CD14-positive monocyte (primary cell): Measurements from ENCODE around the gene KMT2E. TPM values are rescaled to one million over a fixed set of nuclear protein-coding genes. Genes with fewer than 3 reads are reported as not detected.

Source experiments
- DNase-seq, 3 donors: peaks; one replicate each; pipeline ENCODE4 v3.0.0-alpha.2; 2011 to 2022
- H2AFZ ChIP-seq: 2 replicates; pipeline ENCODE4 v1.6.0; 2012; ENCODE audit warnings: mild to moderate bottlenecking, low read depth, low read length, inconsistent platforms; ENCODE audit not compliant: insufficient read depth, poor library complexity, severe bottlenecking
- H3K27ac ChIP-seq, 2 donors: 1 replicate in 1 of 2; 2 replicates in 1 of 2; pipeline ENCODE4 v1.5.1; 2012 to 2013; ENCODE audit warnings: low read length in 2 of 2, control low read depth in 1 of 2, inconsistent platforms in 1 of 2, low read depth in 1 of 2, mild to moderate bottlenecking in 1 of 2
- H3K27me3 ChIP-seq, 2 donors: one replicate each; pipeline versions ENCODE4 v1.6.0 to v1.6.1; 2011 to 2013; ENCODE audit warnings: low read length in 2 of 2; ENCODE audit not compliant: control insufficient read depth in 2 of 2, insufficient read depth in 2 of 2
- H3K36me3 ChIP-seq, 2 donors: replicated peaks in 1 of 2; 1 replicate in 1 of 2; 2 replicates in 1 of 2; pipeline versions ENCODE4 v1.5.1 to v1.6.1; 2012 to 2013; ENCODE audit warnings: low read length in 2 of 2, control low read depth in 1 of 2, inconsistent platforms in 1 of 2, mild to moderate bottlenecking in 1 of 2; ENCODE audit not compliant: insufficient read depth in 2 of 2, control insufficient read depth in 1 of 2
- H3K4me1 ChIP-seq, 2 donors: 1 replicate in 1 of 2; 2 replicates in 1 of 2; pipeline versions ENCODE4 v1.5.1 to v1.6.1; 2012 to 2013; ENCODE audit warnings: low read length in 2 of 2, control low read depth in 1 of 2, inconsistent platforms in 1 of 2, mild to moderate bottlenecking in 1 of 2, moderate library complexity in 1 of 2; ENCODE audit not compliant: insufficient read depth in 2 of 2, control insufficient read depth in 1 of 2
- H3K4me2 ChIP-seq: replicated peaks from 2 replicates; pipeline ENCODE3; 2012; ENCODE audit warnings: low read length, moderate library complexity, mild to moderate bottlenecking; ENCODE audit not compliant: poor library complexity, severe bottlenecking; ENCODE audit errors: extremely low read depth
- H3K4me3 ChIP-seq, 3 experiments: fragments of 200-600 bp in 1 of 3; sonication (generic) in 1 of 3; replicated peaks in 1 of 3; 1 replicate in 2 of 3; 2 replicates in 1 of 3; pipeline ENCODE4 v1.5.1; 2011 to 2013; ENCODE audit warnings: low read length in 3 of 3, mild to moderate bottlenecking in 3 of 3, control low read depth in 2 of 3, low read depth in 2 of 3, inconsistent platforms in 1 of 3, moderate library complexity in 1 of 3
- H3K79me2 ChIP-seq: 2 replicates; pipeline ENCODE4 v1.6.0; 2012; ENCODE audit warnings: mild to moderate bottlenecking, control low read depth, inconsistent platforms, low read length, moderate library complexity; ENCODE audit not compliant: insufficient read depth
- H3K9ac ChIP-seq: 2 replicates; pipeline ENCODE4 v1.6.0; 2017; ENCODE audit warnings: low read length, mild to moderate bottlenecking; ENCODE audit not compliant: insufficient read depth, poor library complexity, severe bottlenecking
- H3K9me3 ChIP-seq, 2 donors: replicated peaks in 1 of 2; 1 replicate in 1 of 2; 2 replicates in 1 of 2; pipeline versions ENCODE4 v1.5.1 to v1.6.1; 2012 to 2013; ENCODE audit warnings: low read length in 2 of 2, control low read depth in 1 of 2; ENCODE audit not compliant: control insufficient read depth in 1 of 2, insufficient read depth in 1 of 2
- H4K20me1 ChIP-seq: 2 replicates; pipeline ENCODE4 v1.6.0; 2012; ENCODE audit warnings: mild to moderate bottlenecking, low read length, control low read depth, moderate library complexity; ENCODE audit not compliant: insufficient read depth
- H3K27ac Mint-ChIP-seq, 7 donors: one replicate each; pipeline ENCODE4 v1.8.0; 2020; ENCODE audit warnings: mild to moderate bottlenecking in 7 of 7, mixed read lengths in 7 of 7, moderate library complexity in 6 of 7, inconsistent platforms in 2 of 7
- H3K27me3 Mint-ChIP-seq, 3 donors: one replicate each; pipeline ENCODE4 v1.8.0; 2021 to 2022; ENCODE audit warnings: low read depth in 3 of 3, mild to moderate bottlenecking in 3 of 3, mixed read lengths in 3 of 3, moderate library complexity in 3 of 3, inconsistent platforms in 1 of 3
- H3K36me3 Mint-ChIP-seq, 2 donors: one replicate each; pipeline ENCODE4 v1.8.0; 2020; ENCODE audit warnings: mixed read lengths in 2 of 2, inconsistent platforms in 1 of 2, mild to moderate bottlenecking in 1 of 2
- H3K4me1 Mint-ChIP-seq: one replicate; pipeline ENCODE4 v1.8.0; 2020; ENCODE audit warnings: mild to moderate bottlenecking, mixed read lengths
- H3K4me3 Mint-ChIP-seq, 2 donors: one replicate each; pipeline ENCODE4 v1.8.0; 2020; ENCODE audit warnings: mild to moderate bottlenecking in 2 of 2, mixed read lengths in 2 of 2, moderate library complexity in 1 of 2
- H3K9me3 Mint-ChIP-seq, 7 donors: one replicate each; pipeline ENCODE4 v1.8.0; 2020 to 2022; ENCODE audit warnings: mixed read lengths in 7 of 7, mild to moderate bottlenecking in 6 of 7, moderate library complexity in 6 of 7, inconsistent platforms in 2 of 7
- CTCF ChIP-seq: fragments of 200-600 bp; IDR thresholded peaks from one replicate; pipeline ENCODE4 v1.8.0; 2022; ENCODE audit warnings: antibody characterized with exemption, mild to moderate bottlenecking
- WGBS: methylation state at CpG from one replicate; pipeline ENCODE4 v1.1.5; 2013; ENCODE audit warnings: missing lambda C conversion rate; ENCODE audit not compliant: insufficient coverage; 5-methylcytosine and 5-hydroxymethylcytosine counted together
- intact Hi-C, 2 donors: fragments of 100-400 bp; cut with micrococcal nuclease; formaldehyde crosslinking; loops; one replicate each; pipeline versions ENCODE4 v1.15.0 to v1.15.1; 2023
- polyA plus RNA-seq, 3 donors: library from polyadenylated mRNA; depleted of rRNA in 1 of 3; unstranded in 2 of 3; stranded (reverse) in 1 of 3; fragments of 300-500 nt in 2 of 3; fragments of >200 nt in 1 of 3; fragmentation: Illumina TruSeq in 2 of 3; gene quantifications; 1 replicate in 2 of 3; 2 replicates in 1 of 3; pipeline ENCODE4 v1.2.3, GENCODE V29; 2012 to 2021

KMT2E gene
- polyA plus RNA-seq, 3 donors: 21.5 to 58.0 (median 33.1) TPM

GRCh38 chr7:105022458-105022857 lies 8.5 kb downstream of the KMT2E start:
- H3K36me3 Mint-ChIP-seq: peaks cover 0 to 2% of the 10 kb centered on the region in 2 donors
- Histone ChIP-seq H3K4me1 (peaks cover 54 to 98% of the 10 kb centered on the region in 2 donors), H3K4me3 (peak overlapping the region in 2 of 3 experiments; percentile 32 to 57), H3K79me2 (peaks cover 100% of the 10 kb centered on the region), H4K20me1 (peaks cover 90% of the 10 kb centered on the region), H3K36me3 (no peaks in the 10 kb centered on the region), H3K27ac (peak overlapping the region in 1 of 2 donors; percentile 53), H2AFZ (no peak overlapping the region), H3K27me3 (no peaks in the 10 kb centered on the region), H3K9me3 (no peaks in the 10 kb centered on the region), H3K9ac (no peak overlapping the region), H3K4me2 (peak overlapping the region; percentile 70)
- TF ChIP-seq CTCF: no peak
- no peaks in the 10 kb centered on the region for H3K9me3 Mint-ChIP-seq
- H3K4me3 Mint-ChIP-seq: peak overlapping the region; percentile 55 to 67
- peaks cover 0 to 2% (median 0%) of the 10 kb centered on the region in 3 donors for H3K27me3 Mint-ChIP-seq
- peaks cover 77% of the 10 kb centered on the region for H3K4me1 Mint-ChIP-seq
- peak overlapping the region; percentile 86 to 94 (median 92) for H3K27ac Mint-ChIP-seq
- DNase-seq: peak; percentile 12 to 47 (median 29)
- intact Hi-C loops: no loop called here
- no CpG with 5 or more reads among the region's 4 CpGs for WGBS

- no peaks in the 10 kb centered on the region for H3K36me3 ChIP-seq
- H3K4me3 ChIP-seq: no peak overlapping the region
- TF ChIP-seq CTCF: no peak
- H3K4me1 Mint-ChIP-seq: peaks cover 81% of the 10 kb centered on the region
- no peak overlapping the region for H3K4me2 ChIP-seq
- H3K4me3 Mint-ChIP-seq: no peak overlapping the region
- H3K9me3 Mint-ChIP-seq: no peaks in the 10 kb centered on the region
- H3K27me3 Mint-ChIP-seq: peaks cover 0 to 2% (median 0%) of the 10 kb centered on the region in 3 donors
- peaks cover 44 to 85% of the 10 kb centered on the region in 2 donors for H3K4me1 ChIP-seq
- no CpG with 5 or more reads among the region's 1 CpG for WGBS
- H3K9ac ChIP-seq: no peak overlapping the region
- H3K27me3 ChIP-seq: no peaks in the 10 kb centered on the region
- H2AFZ ChIP-seq: no peak overlapping the region
- H3K27ac Mint-ChIP-seq: no peak overlapping the region
- H4K20me1 ChIP-seq: peaks cover 98% of the 10 kb centered on the region
- DNase-seq: no peak
- no peak overlapping the region for H3K27ac ChIP-seq
- peaks cover 0 to 8% of the 10 kb centered on the region in 2 donors for H3K36me3 Mint-ChIP-seq
- H3K9me3 ChIP-seq: no peaks in the 10 kb centered on the region
- intact Hi-C loops: no loop called here
- peaks cover 100% of the 10 kb centered on the region for H3K79me2 ChIP-seq
These were observed 10.7 kb downstream of the KMT2E start for GRCh38 chr7:105024734-105025133.
